ENCODE results near the gene CDHR2. TPM values are rescaled to one million over a fixed set of nuclear protein-coding genes. Genes with fewer than 3 reads are reported as not detected.

The CDHR2 gene
- total and polyA plus RNA-seq, 2 of the 13 experiments (the other 11 are each of a cell fraction or from before 2014, with no cell fraction given), result 17.9 to 20.9 TPM

- TF ChIP-seq SMAD3 (CRISPR knock-in tag; IDR thresholded peaks at IDR 0.05), result 0 out of 2 replicates have a peak, but pooled peaks have one; percentile 18
- TF ChIP-seq HNF4G (IDR thresholded peaks at IDR 0.05; ENCODE audit: borderline replicate concordance, low read depth, low read length), result peak; percentile 84
- TF ChIP-seq HNF4G (CRISPR knock-in tag; IDR thresholded peaks at IDR 0.05; ENCODE audit: borderline replicate concordance, low read depth), result peak; percentile 88; the same call in 1 of the 2 replicates
- TF ChIP-seq ZNF543 (CRISPR knock-in tag; IDR thresholded peaks at IDR 0.05), result 0 out of 2 replicates have a peak, but pooled peaks have one; percentile 72
- no peak for TF ChIP-seq SOX6 (IDR thresholded peaks at IDR 0.05)
- TF ChIP-seq SOX6 (CRISPR knock-in tag; IDR thresholded peaks at IDR 0.05), result peak; percentile 33; the same call in 1 of the 2 replicates
- 0 out of 2 replicates have a peak, but pooled peaks have one; percentile 41 for TF ChIP-seq ZNF225 (CRISPR knock-in tag; IDR thresholded peaks at IDR 0.05)
- peak; percentile 24; the same call in 1 of the 3 replicates for TF ChIP-seq MXI1 (IDR thresholded peaks at IDR 0.05; ENCODE audit: borderline replicate concordance, low read depth, low read length)
- TF ChIP-seq ZNF34 (CRISPR knock-in tag; IDR thresholded peaks at IDR 0.05; ENCODE audit: borderline replicate concordance), result 0 out of 2 replicates have a peak, but pooled peaks have one; percentile 88
- no peak for TF ChIP-seq CERS6 (CRISPR knock-in tag; IDR thresholded peaks at IDR 0.05)
- peak in 1 of 2 experiments; percentile 34; a peak in 1 of 4 replicates for TF ChIP-seq ATF4 (CRISPR knock-in tag; IDR thresholded peaks at IDR 0.05)
- TF ChIP-seq ZNF143 (CRISPR knock-in tag; IDR thresholded peaks at IDR 0.05), result 0 out of 2 replicates have a peak, but pooled peaks have one; percentile 59
- TF ChIP-seq, protein P1, sequence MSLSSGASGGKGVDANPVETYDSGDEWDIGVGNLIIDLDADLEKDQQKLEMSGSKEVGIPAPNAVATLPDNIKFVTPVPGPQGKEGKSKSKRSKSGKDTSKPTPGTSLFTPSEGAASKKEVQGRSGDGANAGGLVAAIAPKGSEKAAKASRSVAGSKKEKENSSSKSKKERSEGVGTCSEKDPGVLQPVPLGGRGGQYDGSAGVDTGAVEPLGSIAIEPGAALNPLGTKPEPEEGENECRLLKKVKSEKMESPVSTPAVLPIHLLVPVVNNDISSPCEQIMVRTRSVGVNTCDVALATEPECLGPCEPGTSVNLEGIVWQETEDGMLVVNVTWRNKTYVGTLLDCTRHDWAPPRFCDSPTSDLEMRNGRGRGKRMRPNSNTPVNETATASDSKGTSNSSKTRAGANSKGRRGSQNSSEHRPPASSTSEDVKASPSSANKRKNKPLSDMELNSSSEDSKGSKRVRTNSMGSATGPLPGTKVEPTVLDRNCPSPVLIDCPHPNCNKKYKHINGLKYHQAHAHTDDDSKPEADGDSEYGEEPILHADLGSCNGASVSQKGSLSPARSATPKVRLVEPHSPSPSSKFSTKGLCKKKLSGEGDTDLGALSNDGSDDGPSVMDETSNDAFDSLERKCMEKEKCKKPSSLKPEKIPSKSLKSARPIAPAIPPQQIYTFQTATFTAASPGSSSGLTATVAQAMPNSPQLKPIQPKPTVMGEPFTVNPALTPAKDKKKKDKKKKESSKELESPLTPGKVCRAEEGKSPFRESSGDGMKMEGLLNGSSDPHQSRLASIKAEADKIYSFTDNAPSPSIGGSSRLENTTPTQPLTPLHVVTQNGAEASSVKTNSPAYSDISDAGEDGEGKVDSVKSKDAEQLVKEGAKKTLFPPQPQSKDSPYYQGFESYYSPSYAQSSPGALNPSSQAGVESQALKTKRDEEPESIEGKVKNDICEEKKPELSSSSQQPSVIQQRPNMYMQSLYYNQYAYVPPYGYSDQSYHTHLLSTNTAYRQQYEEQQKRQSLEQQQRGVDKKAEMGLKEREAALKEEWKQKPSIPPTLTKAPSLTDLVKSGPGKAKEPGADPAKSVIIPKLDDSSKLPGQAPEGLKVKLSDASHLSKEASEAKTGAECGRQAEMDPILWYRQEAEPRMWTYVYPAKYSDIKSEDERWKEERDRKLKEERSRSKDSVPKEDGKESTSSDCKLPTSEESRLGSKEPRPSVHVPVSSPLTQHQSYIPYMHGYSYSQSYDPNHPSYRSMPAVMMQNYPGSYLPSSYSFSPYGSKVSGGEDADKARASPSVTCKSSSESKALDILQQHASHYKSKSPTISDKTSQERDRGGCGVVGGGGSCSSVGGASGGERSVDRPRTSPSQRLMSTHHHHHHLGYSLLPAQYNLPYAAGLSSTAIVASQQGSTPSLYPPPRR (CRISPR knock-in tag; IDR thresholded peaks at IDR 0.05; ENCODE audit: borderline replicate concordance), result peak; percentile 38; the same call in 1 of the 2 replicates
- 0 out of 2 replicates have a peak, but pooled peaks have one; percentile 35 for TF ChIP-seq ZNF430 (CRISPR knock-in tag; IDR thresholded peaks at IDR 0.05)
- peak; percentile 47; the same call in 1 of the 2 replicates for TF ChIP-seq MNT (IDR thresholded peaks at IDR 0.05)
- 0 out of 2 replicates have a peak, but pooled peaks have one; percentile 31 for TF ChIP-seq NCOR1 (IDR thresholded peaks at IDR 0.05; ENCODE audit: borderline replicate concordance, low read length)
These were observed 3.2 kb upstream of the CDHR2 start (continued) for GRCh38 chr5:176545737-176546509.

Measured in HepG2 (cell line).